ENCODE data around the gene MYLK.

The MYLK gene

DNA sequence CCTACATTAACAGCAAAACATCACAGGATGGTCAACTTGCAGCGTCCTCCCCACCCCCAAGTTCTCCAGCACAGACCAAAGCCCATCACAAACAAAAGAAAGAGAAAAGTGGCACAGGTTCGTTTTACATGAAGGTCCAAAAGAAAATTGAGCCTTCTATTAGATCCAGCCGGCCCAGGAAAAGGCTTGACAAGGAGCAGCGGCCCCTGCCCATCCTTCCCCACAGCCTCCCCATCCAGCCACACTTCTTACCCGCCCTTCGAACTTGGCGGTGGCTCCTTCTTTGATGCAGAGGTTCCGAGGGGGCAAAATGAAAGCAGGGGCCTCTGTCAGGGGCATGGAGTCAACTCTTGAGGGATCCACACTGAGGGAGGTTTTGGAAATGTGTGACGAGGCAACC lies 90.7 kb downstream of the MYLK start:
- DNase-seq (ENCODE audit: low read depth in 2 of 2): no peak

DNA sequence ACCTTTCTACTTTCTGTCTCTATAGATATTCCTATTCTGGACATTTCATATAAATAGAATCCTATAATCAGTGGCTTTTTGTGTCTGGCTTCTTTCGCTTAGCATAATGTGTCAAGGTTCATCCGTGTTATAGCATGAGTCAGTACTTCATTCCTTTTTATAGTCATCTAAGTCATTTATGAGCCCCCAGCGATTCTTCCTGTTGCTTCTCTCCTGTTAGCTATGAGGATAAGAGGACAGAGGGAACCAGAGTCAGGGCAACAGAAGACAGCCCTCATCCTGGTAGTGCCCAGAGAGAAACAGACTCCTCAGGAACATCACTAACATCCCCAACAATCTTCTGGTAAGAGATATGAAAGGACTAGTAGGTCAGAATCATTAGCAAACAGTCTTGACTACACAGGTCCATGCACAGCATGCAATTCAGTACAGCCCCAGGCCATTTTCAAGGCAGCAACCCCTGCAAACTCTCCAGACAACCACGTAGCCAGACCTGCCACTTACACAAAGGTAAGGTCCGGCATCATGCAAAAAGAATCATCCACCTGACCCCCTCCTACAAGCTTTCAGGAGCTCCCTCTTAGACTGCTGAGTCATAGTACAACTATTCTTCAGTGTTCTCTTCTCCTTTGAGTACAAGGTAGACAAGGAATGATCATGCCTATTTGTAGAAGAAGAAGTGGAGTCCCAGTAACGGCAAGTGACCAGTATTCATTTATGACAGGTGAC lies 91.5 kb downstream of the MYLK start:
- DNase-seq (ENCODE audit: low read depth in 2 of 2): no peak

DNA sequence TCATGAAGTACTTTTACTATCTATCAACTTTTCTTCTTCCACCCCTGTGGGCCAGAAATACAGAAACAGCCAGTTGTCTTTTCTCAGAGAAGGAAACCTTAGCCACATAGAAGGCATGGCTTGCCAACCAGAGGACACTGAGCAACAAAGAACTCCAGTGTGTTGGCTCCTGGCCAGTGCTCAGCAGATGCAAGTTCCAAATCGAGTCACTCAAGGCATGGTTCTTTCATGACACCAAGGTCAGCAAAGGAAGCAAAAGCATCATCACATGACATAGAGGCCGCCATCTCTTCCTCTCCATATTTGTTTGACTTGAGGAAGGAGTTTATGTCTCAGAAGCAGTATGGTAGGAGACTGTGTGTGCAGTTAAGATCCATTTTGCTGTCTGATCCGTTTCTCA lies 92.2 kb downstream of the MYLK start:
- no peak for DNase-seq (ENCODE audit: low read depth in 2 of 2)

DNA sequence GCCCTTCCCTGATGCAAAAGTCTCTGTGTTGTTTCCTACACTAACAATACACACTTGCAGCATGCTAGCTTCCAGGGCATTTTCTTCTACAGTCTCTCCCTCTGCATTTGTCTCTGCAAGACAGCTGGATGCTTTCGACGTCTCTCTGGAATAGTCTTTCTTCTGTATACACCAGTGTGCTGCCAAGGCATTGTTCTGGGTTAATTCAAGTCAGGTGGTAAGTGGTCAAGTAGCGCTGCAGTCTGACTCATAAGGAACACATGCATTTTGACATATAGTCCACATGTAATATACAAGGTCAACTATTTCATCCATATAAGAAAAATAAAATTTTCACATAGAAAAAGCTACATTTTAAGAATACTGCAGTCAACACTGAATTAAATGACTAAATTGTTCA lies 92.7 kb downstream of the MYLK start:
- no peak for DNase-seq (ENCODE audit: low read depth in 2 of 2)

DNA sequence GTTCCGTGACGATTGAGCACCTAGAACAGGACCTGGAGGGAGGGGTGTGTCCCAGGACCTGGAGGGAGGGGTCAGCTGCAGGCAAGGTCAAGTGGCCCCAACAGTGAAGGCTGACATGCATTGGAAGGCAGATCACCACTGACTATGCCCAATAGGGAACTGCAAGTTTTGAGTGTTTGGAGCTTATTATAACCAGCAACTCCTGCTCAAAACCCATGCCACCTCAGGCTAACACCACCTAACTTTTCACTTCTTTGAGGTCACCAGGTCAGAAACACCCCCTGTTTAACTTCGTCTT lies 93.1 kb downstream of the MYLK start:
- DNase-seq (ENCODE audit: low read depth in 2 of 2): no peak

DNA sequence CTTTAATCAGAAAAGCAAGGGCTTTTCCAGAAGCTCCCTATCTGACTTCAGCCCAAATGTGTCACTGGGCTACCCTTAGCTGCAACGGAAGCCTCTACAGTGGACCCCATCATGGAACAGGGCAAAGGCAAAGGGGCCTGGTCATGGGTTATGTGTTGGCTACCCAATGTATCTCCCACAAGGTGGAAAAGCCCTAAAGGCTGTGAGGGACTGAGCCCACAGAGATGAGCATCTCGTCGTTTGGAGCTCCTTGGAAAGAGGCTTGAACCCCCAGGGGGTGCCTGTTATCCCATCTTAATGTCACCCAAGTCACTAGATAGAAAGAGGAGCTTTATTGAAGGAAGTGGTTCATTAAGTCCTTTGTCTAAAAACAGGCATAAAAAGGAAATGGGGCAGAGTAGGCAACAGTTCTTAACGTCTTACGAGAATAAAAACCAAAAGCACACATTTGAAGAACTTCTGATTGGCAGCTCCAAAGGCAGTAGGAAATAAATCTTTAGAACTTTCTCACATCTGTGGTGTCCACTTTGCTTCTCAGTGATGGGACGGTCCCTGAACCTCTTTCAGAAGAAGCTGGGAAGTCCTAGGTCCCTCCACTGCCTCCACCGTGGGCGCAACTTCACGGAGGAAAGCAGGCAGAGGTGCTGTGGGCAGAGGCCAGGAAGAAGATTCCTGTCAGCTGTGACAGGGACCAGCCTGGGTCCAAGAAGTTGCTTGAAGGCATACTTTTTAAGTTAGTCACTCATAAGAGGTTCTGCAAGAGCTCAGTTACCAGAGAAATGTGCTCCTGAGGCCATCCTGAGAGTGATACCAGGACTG lies 93.7 kb downstream of the MYLK start:
- DNase-seq (ENCODE audit: low read depth in 2 of 2): no peak

DNA sequence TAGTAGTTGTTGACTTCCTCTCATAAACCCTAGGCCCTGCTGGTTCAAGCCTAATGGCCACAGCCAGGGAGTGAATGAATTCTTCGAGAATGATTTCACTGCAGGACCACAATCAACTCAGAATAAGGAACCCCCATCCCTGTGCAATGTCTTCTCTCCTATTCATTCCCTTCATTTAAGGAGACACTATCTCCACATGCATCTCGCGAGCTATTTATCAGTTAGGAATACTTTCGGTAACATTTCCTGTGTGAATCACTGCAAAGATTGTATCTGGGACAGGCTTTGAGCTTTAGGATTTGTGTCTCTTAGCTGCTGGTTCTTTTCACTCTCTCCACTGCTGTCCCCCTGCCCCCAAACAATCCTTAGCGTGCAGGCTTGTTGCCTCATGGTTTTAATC lies 94.4 kb downstream of the MYLK start:
- DNase-seq (ENCODE audit: low read depth in 2 of 2): no peak

DNA sequence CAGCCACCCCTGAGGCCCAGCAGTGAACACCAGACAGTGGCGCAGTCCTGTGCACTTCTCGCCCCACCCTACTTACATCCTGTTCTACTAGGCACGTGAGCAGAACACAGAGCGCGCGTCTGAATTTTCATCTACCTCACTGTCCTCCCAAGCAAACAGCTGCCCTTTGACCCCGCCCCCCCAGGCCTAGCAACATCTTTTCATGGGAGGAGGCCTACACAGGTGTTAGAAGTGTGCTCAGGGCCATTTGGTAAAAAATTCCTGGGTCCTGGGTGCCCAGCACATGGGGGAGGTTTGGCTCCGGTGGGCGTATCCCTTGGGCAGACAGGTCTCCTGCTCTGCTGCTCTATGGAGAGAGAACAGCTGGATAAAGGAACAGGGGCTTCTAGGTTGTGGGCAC lies 95.0 kb downstream of the MYLK start:
- no peak for DNase-seq (ENCODE audit: low read depth in 2 of 2)

DNA sequence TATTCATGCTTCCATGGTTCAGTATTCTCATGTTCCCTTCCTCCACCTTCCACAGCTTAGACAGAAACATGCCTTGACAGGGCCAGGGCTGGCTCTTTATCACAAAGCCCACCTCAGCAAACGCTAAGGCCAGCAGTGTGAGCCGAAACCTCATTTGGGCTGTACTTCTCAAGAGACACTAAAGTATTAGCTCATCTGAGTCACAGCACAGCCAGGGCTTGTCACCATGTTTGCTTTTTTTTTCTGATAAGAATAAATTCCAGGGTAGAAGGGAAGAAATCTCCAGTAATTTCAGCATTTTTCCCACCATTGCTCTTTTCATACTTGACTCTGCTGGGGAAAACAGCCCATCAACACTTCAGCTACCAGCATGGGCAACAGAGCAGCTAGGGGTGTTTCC lies 95.4 kb downstream of the MYLK start:
- no peak for DNase-seq (ENCODE audit: low read depth in 2 of 2)

DNA sequence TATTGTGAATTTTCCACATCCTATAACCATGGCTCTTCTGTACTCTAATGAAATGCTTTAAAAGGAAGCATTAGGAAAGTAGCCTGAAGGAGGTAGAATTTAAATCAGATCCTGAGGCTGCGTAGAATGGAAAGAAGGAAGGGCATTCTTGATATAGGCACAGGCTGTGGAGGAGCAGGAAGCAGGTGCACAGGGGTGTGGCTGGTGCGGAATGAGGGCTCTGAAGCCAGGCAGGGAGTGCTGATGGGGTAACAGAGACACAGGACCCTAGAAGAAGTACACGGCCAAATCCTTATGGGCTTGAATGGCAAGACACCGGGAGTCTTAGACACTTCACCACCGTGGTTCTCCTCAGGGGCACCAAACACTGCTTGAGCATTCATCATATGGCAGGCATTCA lies 97.0 kb downstream of the MYLK start:
- no peak for DNase-seq (ENCODE audit: low read depth in 2 of 2)

DNA sequence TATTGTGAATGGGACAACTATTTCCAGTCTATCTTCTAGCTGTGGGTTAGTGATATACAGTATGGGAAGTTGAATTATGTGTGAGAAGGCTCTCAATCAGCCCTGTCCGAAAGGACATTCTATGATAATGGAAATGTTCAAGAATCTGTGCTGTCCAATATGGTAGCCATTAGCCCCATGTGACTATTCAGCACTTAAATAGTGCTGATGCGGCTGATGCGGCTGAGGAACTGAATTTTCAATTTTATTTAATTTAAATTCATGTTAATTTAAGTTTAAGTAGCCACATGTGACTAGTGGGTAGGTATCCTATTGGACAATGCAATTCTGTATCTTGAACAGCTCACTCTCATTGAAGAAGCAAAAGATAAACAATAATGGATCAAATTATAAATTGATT lies 98.5 kb downstream of the MYLK start:
- DNase-seq (ENCODE audit: low read depth in 2 of 2): no peak

DNA sequence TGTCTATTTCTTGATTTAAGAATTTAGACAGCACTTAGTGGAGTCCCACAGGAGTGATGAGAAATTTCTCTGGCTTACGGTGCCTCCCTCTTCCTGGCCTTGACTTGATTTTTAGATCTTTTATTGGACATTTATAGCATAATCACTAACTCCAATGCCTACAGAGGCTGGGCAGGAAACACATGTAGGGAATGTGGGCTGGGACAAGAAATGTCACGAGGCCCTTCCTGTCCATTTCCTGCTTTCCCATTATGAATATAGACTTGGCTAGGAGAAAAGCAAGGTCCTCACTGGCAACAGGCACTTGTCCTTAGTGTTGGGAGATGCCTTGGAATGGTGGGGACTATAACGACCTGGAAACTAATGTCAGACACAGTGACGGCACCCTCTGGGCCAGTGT lies 100.3 kb downstream of the MYLK start:
- DNase-seq (ENCODE audit: low read depth in 2 of 2): no peak

DNA sequence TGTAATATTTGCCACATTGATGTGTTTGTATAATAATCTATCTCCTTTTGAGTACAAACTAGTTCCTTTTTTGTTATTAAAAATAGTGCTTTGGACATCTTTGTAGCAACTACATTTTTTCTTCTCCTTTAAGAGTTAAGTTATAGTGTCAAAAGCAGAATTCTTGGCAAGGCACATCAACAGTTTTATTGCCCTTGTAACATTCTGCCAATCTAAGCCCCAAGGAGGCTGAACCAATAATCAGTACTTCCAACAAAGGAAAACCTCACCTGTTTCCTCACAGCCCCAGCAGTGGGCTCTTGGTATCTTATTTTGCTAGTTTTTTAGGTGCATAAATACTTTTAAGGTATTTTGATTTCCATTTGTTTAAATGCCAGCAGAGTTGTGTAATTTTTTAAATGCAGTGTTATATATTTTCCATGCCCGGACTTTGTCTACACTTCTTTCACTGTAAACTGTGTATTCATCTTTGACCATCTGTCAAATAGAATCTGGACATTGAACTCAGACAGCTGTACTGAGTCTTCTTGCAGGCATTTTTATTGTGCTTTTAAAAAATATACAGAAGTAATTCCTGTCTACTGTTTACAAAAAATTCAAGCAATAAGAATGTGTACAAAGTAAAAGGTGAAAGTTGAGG lies 101.0 kb downstream of the MYLK start:
- no peak for DNase-seq (ENCODE audit: low read depth in 2 of 2)

DNA sequence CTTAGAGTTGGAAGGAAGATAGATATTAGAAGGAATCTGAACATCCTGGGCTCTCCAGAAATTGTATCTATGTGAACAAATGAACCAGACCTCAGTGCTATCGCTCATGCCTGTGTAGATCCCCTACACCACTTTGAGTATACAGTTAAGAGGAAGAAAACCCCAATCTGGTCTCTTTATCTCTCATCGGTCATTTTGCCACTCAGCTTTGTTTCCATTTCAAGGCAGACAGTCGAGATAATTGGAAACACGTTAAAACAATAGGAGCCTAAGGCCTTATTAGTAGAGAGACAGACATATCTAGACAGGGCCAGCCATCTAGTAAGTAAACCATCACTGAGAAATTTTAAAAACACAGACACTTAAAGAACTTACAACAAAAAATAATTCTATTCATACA lies 101.6 kb downstream of the MYLK start:
- DNase-seq (ENCODE audit: low read depth in 2 of 2): no peak

DNA sequence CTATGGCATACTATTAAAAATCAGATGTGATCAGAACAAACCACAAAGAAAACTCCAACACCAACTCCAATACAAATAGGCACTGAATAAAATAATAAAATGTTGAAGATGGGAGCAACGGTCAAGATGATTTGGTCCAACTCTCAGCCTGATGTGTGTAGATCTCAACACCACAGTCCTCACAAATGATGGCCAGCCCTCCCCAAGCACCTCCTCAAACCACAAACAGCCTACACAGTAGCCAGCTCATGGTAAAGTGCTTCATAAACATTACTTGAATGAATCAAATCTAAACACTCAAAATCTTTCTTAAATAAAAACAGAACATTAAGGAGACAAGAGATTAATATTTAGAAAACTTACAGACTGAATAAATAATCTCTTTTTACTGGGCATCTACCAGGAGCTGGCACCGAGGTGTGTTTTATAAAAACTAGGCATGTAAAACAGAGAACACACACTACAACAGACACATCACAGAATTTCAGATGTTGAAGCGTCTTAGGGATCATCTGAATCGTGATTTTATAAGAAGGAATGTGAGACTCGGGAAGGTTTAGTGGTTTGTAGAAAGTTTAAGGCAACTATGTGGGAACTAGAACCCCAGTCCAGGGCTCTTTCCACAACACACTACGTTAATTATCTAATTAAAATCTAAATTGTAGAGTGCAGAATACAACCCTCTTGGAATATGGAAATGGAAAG lies 102.4 kb downstream of the MYLK start:
- DNase-seq (ENCODE audit: low read depth in 2 of 2): no peak

DNA sequence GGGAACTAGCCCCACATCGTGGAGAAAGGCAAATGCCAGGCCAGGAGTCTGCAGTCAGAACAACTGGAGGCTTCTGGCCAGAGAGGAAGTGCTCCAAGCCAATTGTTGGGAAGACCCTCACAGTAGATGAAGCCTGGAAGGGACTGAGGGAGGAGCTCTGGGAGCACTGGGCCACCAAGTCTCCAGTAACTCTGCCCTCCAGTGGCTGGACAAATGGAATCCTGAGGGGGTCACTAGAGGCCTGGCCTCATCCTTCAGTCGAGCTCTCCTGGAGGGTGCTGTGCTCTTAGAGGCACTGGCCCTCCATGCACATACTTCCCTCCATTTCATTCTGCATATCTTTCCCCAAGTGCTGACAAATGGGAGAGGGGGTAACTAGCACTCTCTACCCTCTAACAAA lies 103.0 kb downstream of the MYLK start:
- no peak for DNase-seq (ENCODE audit: low read depth in 2 of 2)

DNA sequence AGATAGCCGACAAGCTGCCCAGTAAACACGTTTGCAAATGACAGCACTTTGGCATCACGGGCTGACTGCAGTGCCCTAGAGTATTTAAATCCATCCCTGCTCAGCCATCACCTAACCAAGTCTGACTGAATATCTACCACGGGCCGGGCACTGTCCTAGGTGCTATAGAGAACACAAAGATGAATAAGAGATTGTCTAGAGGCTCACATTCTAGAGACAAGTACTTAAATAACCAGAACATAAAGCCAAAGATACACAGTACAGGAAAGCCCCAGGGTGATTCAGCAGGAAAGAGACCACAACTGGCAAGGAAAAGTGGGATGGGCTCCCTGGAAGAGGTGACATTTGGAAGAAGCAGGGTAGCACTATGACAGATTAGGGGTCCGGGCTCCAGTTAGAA lies 103.5 kb downstream of the MYLK start:
- DNase-seq (ENCODE audit: low read depth in 2 of 2): no peak

DNA sequence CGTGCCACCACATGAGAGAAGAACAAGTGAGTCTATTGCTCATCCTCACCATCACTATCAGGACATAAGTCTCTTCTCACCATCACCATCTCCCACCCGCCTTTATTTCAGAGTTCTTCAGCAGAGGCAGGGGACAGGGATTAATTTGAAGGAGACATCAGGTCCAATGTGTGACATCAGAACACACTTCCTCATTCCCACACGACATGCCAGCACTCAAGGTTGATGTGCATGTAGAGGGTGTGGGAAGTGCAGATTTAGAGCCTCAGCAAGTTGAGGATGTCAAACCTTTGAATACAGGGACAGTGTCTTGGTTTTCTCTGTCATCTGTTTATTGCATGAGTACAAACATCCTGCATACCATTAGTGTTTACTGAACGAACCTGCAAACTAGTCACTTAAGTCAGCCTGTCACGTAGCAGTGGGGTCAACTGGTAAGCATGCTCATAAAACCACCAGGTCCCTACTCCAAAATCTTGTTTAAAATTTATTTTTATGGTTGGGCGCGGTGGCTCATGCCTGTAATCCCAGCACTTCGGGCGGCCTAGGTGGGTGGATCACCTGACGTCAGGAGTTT lies 104.4 kb downstream of the MYLK start:
- DNase-seq (ENCODE audit: low read depth in 2 of 2): no peak

DNA sequence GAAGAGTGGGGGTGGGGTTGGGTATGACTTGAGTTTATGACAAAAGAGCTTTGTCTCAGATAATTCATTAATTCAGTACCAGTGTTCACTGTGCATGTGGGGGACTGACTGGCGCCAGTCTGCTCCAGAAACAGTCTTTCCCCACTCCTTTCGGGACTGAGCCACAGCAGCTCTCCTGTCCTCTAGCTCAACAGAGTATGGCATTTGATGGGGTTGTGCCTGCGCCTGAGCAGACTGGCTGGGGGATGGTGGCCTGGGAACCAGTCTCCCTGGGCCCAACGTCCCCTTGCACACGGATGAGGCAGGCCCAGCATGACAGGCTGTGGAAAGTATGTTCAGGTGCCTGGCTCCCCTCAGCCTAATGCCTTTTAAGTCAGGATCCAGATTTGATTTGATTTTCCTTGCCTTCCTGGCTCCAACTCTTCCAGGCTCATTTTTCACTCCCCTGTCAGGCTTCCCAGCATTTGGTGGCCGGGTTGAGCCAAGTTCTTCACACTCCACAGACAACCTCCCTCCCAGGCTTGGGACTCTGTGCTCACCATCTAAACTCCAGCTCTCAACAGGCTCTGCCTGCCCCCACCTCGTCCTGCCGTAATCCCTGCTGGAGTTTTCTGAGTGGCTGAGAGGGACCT lies 105.0 kb downstream of the MYLK start:
- no peak for DNase-seq (ENCODE audit: low read depth in 2 of 2)

DNA sequence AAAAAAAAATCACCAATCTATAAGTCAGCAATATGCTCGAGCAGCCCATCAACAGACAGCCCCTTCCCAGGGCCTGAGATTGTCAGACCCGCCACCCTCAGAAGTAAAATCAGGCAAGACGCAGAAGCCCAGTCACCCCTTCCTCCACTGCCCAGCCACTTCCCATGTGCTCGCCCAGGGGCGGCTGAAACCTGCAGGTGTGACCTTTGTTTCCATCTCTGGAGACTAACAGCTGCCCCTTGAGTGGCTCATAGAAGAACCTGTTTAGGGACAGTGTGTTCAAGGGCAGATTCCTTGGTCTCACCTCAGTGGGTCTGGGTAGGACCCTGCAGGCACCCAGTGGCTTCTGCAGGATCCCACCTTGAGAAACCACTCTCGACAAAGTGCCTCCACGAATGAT lies 105.6 kb downstream of the MYLK start:
- DNase-seq (ENCODE audit: low read depth in 2 of 2): no peak

DNA sequence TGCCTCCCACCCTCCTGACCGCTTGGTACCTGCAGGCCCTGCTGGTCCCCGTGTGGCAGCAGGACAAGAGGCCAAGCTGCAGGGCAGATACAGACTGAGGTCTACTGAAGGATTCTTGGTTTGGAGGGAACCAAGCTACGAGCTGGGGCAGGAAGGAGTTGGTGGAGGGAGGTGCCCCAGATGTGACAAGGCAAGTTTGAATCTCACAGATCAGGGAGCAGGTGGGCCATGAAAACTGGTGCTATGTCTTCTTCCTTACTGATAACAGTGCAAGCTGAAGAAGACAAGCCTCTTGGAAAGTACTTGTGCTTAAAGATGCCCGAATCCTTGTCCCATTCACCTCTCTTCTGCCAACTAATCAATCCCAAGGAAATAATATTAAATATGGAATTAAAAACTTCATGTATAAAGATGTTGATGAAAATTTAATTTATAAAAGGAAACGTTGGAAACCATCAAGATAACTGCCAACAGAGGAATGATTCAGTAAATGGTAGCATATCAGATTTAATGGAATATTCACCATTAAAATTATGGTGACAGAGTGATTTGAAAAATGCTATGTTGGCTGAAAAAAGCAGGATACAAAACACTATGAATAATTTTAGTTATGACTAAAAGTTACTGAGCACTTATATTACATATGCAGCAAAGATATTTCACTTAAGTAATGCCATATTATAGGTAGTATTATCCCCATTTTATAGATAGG lies 107.9 kb downstream of the MYLK start:
- DNase-seq (ENCODE audit: low read depth in 2 of 2): no peak

All from stimulated activated CD8-positive, alpha-beta memory T cell treated with anti-CD3 and anti-CD28 coated beads, Interleukin-7, amount 100 ng/mL, for 1 hour (primary cell).